Activated naive CD4-positive, alpha-beta T cell treated with Interleukin-2 at 50 U/mL for 16 hours (primary cell): ENCODE data around the gene TNRC6C.
"Not testable (repeated sequence)": the region's sequence is repeated elsewhere in the genome, so short reads cannot be mapped to it uniquely, and the experiment has no call there.

ENCODE experiments used
- DNase-seq: peaks from one replicate; pipeline ENCODE4 v3.0.0-alpha.2; 2020

TNRC6C gene

GRCh38 chr17:77930780-77931768 lies 27.4 kb upstream of the TNRC6C start:
- DNase-seq, result no peak

DNA sequence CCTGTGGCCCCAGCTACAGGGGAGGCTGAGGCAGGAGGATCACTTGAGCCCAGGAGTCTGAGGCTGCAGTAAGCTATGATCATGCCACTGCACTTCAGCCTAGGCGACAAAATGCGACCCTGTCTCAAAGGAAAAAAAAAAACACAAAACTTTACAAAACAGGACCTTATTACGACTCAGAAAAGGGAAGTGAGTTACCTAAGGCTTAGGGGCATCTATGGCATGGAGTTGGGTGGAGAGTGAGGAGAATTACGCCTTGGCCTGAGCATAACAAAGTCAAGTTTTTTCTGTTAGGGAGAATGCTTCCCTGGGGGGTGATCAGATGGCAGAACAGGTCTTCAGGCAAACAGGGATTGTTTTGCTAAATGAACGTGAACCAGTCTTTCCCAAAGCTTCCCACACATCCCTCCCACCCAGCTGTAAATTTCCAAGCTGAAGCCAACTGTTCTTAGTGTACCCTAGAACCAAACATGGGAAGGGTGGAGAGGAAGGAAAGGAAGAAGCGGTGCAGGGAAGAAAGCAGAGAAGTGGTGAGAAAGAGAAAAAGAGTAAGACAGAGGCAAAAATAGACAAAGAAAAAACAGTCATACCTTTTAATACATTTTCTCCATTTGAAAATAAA lies 24.6 kb upstream of the TNRC6C start:
- DNase-seq, result no peak

- DNase-seq, result no peak
Measured at GRCh38 chr17:77935121-77935571, 23.4 kb upstream of the TNRC6C start.

DNA sequence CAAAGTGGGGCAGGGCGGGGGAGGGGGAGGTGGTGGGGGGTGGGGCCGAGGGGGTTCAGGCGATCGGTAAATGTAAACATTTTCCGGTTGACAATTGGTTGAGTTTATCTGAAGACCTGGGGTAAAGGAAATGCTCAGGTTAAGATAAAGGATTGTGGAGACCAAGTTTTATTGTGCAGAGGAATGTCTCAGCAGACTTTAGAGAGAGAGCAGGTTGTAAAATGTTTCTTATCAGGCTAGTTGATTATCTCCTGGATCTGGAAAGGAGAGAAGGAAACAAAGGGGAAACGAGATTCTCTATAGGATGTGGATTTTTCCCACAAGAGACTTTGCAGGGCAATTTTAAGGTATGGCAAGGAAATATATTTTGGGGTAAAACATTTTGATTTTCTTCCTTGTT lies 22.8 kb upstream of the TNRC6C start:
- DNase-seq, result not testable (repeated sequence)

GRCh38 chr17:77936881-77937280 lies 21.6 kb upstream of the TNRC6C start:
- DNase-seq, result no peak

DNA sequence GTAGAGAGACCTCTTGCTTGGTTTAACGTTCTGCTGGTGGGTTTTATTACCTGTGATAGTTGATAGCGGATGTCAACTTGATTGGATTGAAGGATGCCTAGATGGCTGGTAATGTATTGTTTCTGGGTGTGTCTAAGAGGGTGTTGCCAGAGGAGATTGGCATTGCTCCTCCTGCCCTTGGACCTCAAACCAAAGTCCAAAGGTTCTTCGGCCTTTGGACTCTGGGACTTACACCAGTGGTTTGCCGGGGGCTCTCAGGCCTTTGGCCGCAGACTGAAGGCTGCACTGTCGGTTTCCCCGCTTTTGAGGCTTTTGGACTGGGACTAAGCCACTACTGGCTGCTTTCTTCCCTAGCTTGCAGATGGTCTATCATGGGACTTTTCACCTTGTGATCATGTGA lies 17.5 kb upstream of the TNRC6C start:
- DNase-seq, result no peak

GRCh38 chr17:77942112-77942988 lies 16.2 kb upstream of the TNRC6C start:
- no peak for DNase-seq

DNA sequence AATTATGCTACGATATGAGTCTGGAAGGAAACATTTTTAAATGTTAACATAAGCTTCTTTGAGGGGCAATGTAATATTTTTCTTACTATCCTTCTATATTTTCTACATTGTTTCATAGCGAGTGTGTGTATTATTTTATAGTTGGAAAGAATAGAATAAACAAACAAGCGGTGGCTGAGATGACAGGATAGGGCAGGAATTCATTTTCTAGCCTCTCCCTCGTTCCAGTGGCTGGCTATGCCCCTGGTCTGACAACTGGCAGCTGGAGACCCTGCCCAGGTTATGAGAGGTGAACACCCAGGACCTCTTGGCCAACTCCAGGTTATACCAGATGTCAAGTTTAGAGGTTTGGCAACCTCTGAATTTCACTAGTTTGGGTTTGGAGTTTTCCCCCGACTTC lies 14.5 kb upstream of the TNRC6C start:
- DNase-seq, result no peak

- no peak for DNase-seq
Measured at GRCh38 chr17:77944390-77945222, 13.9 kb upstream of the TNRC6C start.

GRCh38 chr17:77946900-77947645 lies 11.4 kb upstream of the TNRC6C start:
- DNase-seq, result no peak

- no peak for DNase-seq
Measured at GRCh38 chr17:77948690-77949114, 9.8 kb upstream of the TNRC6C start.

DNA sequence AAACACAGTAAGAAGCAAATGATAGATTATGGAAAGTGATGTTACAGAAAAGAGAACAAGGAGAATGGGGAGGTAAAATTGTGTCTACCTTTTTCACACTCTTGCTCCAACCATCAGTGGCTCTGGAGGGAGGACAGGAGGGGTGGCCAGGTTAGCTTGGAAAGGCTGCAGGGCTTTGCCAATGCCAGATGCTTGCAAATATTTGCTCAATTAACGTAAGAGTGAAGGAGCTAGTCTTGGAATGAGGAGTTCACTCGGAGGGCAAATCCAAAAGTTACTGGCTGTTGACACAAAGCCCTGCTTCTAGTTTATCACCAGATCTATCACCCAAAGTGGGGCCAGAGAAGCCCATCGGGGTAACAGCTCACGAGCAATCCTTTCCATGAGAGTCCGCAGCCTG lies 7.4 kb upstream of the TNRC6C start:
- no peak for DNase-seq

GRCh38 chr17:77952368-77952767 lies 6.1 kb upstream of the TNRC6C start:
- no peak for DNase-seq

DNA sequence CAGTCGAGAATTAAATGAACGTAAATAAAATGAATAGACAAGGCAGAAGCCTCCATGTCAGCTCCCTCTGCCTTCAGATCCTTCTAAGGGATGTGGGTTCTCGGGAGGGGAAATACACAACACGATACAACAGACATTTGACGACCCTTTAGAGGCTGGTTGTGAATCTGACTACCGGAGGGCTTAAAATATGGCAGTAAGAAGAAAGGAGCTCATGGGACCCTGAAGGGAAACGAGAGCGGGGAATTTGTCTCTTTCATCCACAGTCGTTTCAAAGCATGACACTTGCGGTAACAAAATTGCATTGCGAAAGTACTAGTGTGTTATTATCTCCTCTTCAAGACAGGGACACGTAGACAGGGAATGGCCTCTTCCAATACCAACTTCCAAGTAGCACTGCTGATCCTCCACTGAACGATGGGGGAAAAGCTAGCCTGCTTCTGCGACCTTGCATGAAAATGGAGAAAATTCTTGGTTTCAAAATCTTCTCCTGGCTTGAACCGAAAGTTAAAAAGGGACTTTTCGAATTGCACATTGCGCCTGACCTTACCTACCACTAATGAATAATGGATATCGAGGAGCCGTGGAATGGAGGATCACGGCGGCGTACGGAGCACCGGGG lies 1.2 kb upstream of the TNRC6C start:
- no peak for DNase-seq

GRCh38 chr17:77958716-77959125 lies 218 bp downstream of the TNRC6C start:
- no peak for DNase-seq

DNA sequence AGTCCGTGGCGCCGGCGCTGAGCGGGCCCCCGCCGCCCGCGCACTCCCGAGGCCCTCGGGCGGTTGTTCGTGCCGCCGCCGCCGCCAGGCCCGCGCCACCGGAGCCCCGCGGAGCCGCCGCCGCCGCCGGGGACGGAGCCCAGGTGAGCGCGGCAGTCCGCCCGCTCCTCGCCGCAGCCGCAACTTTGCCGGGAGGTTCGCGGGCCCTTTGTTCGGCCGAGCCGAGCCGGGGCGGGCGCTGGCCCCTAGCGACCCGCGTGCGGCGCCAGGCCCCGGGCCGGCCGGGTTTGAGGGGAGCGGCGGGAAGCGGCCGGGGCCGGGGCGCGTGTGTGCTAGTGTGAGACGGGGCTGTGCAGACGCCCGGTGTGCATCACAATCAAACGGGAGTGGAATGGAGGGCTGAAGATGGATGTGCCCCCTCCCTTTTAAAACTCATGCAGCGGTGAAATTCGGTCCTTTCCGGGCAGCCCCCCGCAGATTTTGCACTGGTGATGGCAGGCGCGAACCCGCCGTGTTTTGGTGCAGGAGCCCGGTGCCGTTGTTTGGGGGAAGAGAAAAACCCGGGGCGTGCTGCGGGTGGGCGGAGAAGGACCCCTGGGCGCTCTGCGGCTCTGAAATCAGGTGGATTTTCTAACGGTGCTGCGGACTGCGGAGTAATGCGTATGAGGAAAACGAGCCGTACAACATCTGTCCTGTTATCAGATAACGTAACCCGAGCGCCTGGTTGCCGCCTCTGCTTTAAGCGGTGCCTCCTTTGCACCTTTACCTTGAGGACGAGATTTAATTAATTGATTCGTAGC lies 823 bp downstream of the TNRC6C start:
- DNase-seq, result peak; percentile 41

DNA sequence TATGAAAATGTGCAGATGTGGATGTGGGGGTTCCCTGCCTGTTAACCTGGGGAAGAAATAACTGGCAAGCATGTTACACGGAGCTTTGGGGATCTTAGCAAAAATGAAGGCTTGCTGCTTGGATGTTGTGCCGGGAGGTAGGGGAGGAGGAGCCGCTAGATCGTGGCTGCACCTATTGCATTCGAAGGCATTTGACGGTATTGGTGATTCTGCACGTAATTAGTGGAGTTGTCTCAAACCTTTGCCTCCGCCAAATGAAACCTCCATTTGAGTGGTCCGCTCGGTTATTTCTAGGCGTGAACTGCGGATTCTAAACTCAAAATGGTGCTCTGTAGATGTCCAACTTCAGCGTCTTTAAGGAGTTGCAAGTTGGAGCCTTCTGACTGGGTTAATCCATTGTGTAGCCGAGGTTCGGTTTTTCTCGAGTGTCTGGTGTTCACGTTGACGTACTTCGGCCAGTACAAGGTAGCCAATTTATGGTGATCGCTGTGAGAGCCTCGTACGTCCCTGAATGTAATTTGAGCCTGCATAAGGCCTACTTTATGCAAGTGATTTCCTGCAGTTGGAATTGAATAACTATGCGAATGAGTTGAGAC lies 1.5 kb downstream of the TNRC6C start:
- no peak for DNase-seq

GRCh38 chr17:77961741-77962140 lies 3.2 kb downstream of the TNRC6C start:
- DNase-seq, result no peak

GRCh38 chr17:77962348-77962747 lies 3.8 kb downstream of the TNRC6C start:
- DNase-seq, result no peak

- no peak for DNase-seq
Measured at GRCh38 chr17:77963441-77963840, 4.9 kb downstream of the TNRC6C start.
